Measurements from ENCODE around the gene POLR2A.
A peak's percentile ranks its signal among the peaks of the same experiment; 100 is the strongest.
"Not testable (repeated sequence)": the region's sequence is repeated elsewhere in the genome, so short reads cannot be mapped to it uniquely, and the experiment has no call there.

POLR2A gene

DNA sequence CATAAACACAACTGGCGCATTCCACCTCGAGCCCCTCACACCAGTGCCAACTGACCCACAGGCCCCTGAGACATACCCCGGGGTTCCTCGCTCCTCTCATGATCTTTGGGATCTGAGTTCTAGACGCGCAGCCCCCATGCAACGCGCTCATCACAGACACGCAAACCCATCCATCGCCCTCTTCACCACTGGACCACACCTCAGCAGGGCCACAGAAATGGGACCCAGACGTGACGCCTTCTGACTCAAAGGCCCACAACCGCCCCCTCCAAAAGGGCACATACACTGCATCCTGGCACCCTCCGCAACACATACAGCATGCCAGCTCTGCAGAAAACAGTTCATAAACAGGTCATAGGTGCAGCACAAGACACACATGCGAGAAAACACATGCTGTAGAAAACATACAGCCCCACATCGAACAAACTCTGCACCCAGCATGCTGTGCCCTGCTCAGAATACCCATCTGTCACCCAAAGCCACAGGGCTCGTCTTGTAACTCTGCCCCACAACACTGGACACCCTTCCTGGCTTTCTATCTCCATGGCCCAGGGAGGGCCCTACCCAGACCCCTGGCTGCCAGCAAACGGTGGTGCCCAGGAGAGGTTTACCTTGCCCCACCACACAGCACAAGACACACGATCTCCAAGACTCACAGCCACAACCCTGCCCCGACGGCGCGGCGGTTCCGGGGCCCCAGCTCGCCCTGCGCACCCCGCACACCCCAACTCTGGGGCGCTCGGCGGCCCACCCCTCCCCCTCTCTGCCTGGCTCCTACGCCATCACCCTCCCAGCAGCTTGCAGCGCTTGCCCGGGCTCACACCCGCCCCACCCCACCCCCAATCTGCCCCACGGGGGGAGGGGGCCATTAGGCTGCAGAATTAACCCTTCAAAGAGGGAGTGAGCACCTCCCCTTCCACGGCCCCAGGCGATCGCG lies 5.6 kb upstream of the POLR2A start:
- DNase-seq (ENCODE audit: low read depth in 3 of 3, low spot score in 1 of 3) = peak in 1 of 3 donors; percentile 41

DNA sequence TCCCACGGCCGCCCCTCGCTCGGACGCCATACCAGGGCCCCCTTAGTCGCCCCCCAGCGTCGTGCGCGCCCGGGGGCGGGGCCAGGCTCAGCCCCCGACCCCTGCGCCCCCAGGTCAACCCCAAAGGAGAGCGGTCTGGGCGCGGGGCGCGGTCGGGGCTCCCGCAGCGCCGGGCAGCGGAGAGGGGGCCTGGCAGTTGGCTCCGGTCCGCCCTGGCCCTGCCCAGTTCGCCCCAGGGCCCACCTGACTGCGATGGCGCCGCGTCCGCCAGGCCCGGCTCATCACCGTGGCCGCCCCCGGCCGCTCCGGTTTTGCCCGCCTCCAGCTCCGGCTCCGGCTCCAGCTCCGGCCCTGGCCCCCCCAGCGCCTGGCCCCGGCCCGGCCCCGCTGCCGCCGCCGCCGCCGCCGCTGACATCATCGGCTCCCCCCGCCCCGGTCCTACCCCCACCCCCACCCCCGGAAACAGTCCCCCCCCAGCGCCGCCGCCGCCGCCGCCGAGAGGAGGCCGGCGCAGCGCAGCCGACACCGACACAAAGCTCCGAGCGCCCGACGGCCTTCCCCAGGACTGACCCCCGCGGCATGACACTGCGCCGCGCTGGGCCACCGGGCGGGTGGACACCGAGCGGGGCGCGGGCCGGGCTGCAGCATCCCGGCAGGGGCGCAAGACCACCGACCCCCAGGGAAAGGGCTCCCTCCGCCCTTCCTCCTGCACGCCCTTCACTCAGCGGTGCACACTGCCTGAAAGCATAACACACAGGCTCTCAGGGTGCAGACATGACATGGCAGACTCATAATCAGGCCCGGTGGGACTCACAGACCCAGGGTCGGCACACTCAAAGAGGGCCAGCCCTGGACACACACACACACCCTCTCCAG lies 4.7 kb upstream of the POLR2A start, which contains the start of gene ZBTB4:
Gene ZBTB4 (minus strand): TSS at position 419 of the 876 bp plus-strand sequence. CDS start 12,830 bp downstream, outside the sequence.
- DNase-seq (ENCODE audit: low read depth in 3 of 3, low spot score in 1 of 3) = peak in 1 of 3 donors; percentile 49

DNA sequence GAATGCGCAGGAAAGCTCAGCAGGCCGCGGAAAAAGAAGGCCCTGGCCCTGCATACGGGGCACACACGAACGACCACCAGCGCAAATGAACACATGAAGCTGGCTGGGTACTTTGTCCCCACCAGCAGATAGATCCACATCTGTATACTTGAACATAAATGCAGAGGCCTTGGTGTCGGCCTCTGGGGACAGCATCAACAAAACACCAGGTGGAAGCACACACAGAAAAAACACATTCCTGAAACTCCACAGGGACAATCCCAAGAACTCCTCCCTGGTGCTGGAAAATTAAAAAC lies 4.1 kb upstream of the POLR2A start:
- no peak for DNase-seq (ENCODE audit: low read depth in 3 of 3, low spot score in 1 of 3)

DNA sequence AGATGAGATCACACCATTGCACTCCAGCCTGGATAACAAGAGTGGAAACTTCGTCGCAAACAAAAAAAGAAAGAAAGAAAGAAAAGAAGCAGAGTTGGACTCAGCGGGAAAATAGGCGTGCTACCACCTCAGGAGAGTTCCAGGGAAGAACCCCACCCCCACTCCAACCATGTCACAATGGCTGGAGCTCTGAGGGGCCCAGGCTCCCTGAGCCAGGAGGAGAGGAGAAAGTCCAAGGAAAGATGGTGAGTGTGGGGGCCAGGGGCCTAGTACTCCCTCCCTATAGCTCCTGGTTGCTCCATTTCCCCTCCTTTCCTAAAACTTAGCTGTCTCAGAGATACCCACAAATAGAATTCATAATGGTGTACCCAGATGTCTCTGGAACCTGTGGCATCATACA lies 2.9 kb upstream of the POLR2A start, which contains the start of gene SLC35G6:
Gene SLC35G6 (plus strand): TSS at position 172 of the 400 bp plus-strand sequence. CDS start 71 bp downstream, at position 243.
- not testable (repeated sequence) for DNase-seq (ENCODE audit: low read depth in 3 of 3, low spot score in 1 of 3)

DNA sequence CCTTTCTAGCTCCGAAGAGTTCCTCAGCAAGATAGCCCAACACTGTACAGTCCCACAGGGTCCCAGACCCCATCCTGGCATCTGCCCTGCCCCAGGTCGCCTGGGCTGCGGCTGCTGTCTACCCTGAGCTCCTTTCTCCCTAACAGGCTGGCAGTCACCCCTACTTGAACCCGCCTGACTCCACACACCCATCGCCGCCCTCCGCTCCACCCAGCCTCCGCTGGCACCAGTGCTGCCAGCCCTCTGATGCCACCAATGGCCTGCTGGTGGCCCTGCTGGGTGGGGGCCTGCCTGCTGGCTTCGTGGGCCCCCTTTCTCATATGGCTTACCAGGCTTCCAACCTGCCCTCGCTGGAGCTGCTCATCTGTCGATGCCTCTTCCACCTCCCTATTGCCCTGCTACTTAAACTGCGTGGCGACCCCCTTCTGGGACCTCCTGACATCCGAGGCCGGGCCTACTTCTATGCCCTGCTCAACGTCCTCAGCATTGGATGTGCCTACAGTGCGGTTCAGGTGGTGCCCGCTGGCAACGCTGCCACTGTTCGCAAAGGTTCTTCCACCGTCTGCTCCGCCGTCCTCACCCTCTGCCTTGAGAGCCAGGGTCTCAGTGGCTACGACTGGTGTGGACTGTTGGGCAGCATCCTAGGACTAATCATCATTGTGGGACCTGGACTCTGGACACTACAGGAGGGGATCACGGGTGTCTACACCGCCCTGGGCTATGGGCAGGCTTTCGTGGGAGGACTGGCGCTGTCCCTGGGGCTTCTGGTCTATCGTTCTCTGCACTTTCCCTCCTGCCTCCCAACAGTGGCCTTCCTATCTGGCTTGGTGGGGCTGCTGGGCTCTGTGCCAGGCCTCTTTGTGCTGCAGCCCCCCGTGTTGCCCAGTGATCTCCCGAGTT lies 2.1 kb upstream of the POLR2A start:
- DNase-seq (ENCODE audit: low read depth in 3 of 3, low spot score in 1 of 3) = not testable (repeated sequence)

DNA sequence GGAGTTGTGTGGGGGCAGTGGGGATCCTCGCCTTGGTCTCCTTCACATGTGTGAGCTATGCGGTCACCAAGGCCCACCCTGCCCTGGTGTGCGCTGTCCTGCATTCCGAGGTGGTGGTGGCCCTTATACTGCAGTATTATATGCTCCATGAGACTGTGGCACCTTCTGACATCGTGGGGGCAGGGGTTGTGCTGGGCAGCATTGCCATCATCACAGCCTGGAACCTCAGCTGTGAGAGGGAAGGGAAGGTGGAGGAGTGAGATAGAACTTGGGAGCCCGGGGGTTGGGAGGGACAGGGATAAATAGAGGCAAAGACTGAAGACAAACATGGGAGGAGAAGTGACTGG lies 1.5 kb upstream of the POLR2A start:
- DNase-seq (ENCODE audit: low read depth in 3 of 3, low spot score in 1 of 3) = not testable (repeated sequence)

DNA sequence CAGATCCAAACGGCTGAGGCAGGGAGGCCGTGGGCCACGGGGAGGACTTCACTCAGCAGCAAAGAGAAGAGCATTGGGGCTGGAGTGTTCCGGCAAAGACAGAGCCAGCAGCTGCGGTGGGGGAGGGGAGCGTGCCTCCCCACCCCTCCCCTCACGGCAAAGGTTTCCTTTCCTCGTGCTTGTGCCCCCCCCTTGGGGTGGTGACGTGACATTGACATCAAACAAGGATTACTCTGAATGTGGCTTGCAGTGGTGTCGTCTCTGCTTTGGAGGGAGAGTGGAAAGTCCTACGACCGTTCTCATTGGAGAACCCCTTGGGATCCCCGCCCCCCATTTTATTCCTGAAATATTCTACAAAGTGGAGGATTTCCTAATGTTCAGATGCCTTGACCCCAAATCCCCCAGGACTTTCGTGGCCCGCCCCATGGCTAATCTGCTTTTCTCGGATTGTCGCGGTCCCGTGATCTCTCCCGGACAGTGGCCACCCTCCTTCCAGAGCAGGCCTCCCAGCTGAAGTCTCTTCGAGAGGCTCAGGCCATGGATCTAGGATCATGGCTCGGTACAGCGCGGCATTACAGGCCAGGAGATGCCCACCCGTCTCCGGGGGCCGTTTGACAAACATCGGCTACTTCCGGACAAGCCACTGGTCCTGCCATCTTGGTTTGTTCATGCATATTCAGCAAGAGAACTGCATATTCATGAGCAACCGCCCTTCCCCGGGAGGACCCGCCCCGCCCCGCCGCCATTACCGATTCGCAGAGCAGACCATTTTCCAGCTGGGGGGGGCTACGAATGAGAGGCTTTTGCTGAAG lies 705 bp upstream of the POLR2A start:
- peak; percentile 79 to 94 (median 88) for DNase-seq (ENCODE audit: low read depth in 3 of 3, low spot score in 1 of 3)

DNA sequence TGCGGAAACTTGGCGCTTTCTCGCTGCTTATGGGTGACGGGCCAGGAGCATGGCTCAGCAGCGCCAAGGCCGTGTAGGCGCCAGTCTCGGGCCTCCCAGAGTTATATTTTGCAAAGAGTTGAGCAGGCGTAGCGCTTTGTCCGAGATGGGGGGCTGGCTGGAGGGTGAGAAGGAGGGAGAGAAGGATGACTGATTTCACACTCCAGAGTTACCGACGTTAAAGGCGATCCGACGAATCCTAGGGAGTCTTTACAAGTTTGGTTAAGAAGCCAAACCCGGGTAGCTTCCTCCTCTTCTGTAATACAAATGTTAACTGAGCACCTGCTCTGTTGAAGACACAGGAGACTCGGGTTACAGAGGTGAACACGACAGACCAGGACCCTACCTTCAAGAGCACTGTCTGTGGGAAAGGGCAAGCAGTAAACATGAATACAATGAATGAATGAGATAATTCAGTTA lies 782 bp downstream of the POLR2A start:
- DNase-seq (ENCODE audit: low read depth in 3 of 3, low spot score in 1 of 3) = no peak

DNA sequence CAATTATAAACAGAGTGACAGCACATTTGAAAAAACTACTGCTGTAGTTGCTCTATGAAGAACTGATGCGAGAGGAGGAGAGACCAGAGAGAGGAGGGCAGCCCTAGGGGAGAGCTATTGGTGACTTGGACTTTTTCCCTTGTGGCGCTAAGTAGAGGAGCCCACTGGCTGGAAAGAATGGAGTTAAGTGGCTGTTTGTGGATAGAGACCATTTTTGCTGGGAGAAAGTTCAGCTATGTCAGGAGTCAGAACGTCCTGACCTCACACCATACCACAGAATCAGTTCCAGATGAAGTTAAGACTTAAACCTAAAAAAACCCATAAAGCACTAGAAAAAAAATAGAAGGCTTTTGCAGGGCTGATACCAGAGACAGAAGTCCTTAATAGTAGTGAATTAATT lies 2.0 kb downstream of the POLR2A start:
- DNase-seq (ENCODE audit: low read depth in 3 of 3, low spot score in 1 of 3) = no peak

DNA sequence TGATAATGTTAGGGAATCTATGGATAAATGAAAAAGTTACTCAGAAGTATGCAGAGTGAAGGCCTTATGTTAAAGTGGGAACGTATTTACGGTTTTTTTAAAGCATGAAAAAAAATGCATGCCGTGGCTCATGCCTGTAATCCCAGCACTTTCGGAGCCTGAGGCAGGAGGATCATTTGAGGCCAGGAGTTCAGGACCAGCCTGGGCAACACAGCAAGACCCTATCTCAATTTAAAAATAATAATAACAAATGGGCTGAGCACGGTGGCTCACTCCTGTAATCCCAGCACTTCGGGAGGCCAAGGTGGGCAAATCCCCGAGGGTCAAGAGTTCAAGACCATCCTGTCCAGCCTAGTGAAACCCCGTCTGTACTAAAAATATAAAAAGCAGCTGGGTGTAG lies 6.0 kb downstream of the POLR2A start:
- no peak for DNase-seq (ENCODE audit: low read depth in 3 of 3, low spot score in 1 of 3)

DNA sequence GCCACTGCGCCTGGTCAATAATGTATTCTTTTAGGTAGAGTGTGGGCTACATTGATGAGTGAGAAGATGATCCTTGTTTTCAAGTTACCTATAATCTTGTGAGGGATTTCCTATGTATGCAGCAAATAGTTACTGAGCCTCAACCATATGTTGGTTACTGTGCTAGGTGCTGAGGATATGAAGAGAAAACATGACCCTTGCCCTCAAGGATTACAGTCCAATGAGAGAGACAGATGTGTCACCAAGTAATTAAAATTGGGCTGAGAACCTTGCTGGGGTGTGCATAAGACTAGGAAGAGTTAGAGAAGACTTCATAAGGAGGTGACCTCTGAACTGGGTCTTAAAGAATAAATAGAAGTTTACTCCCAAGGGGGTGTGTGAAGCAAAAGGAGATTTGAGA lies 7.4 kb downstream of the POLR2A start:
- no peak for DNase-seq (ENCODE audit: low read depth in 3 of 3, low spot score in 1 of 3)

DNA sequence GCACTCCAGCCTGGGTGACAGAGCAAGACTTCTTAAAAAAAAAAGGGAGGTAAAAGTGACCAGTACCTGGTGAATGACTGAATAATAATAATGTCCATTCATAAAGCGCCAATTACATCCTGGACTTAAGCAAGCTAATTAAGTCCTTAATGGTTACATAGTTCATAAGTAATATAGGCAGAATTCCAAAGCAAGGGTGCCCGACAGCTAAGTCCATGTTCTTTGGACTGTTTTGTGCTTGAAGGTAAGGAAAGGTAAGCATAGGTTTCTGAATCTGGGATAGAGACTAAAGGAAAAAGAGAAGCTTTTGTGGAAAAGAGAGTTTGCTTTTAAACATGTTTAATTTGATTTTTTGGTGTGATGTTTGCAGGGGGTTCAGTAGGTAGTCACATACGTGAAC lies 9.8 kb downstream of the POLR2A start:
- DNase-seq (ENCODE audit: low read depth in 3 of 3, low spot score in 1 of 3) = no peak

DNA sequence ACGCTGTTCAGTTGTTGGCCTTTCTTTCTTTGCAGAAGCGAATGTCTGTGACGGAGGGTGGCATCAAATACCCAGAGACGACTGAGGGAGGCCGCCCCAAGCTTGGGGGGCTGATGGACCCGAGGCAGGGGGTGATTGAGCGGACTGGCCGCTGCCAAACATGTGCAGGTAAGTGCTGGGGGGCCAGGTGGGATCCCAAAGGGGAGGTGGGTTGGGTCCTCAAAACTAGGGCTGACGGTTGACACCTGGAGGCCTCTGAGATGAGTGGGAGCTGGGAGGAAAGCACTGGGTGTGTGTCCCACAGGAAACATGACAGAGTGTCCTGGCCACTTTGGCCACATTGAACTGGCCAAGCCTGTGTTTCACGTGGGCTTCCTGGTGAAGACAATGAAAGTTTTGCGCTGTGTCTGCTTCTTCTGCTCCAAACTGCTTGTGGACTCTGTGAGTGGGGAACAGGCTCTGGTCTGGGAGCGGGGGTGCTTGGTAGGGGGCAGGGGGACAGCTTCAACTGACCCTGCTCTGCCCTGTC lies 11.8 kb downstream of the POLR2A start:
- DNase-seq (ENCODE audit: low read depth in 3 of 3, low spot score in 1 of 3) = no peak

DNA sequence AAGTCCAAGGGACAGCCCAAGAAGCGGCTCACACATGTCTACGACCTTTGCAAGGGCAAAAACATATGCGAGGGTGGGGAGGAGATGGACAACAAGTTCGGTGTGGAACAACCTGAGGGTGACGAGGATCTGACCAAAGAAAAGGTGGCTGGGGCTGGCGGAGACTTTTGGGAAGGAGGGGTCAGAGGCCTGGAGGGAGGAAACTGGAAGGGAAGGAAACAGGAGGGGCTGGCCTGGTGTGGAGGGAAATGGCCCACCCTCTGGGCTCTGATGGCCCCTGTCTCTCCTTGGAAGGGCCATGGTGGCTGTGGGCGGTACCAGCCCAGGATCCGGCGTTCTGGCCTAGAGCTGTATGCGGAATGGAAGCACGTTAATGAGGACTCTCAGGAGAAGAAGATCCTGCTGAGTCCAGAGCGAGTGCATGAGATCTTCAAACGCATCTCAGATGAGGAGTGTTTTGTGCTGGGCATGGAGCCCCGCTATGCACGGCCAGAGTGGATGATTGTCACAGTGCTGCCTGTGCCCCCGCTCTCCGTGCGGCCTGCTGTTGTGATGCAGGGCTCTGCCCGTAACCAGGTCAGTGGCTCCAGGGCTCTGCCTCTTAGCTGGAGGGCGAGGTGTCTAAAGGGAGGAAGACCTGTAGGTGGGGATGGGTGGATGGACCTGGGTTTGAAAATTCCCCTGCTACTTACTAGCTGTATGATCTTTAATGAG lies 12.5 kb downstream of the POLR2A start:
- no peak for DNase-seq (ENCODE audit: low read depth in 3 of 3, low spot score in 1 of 3)

DNA sequence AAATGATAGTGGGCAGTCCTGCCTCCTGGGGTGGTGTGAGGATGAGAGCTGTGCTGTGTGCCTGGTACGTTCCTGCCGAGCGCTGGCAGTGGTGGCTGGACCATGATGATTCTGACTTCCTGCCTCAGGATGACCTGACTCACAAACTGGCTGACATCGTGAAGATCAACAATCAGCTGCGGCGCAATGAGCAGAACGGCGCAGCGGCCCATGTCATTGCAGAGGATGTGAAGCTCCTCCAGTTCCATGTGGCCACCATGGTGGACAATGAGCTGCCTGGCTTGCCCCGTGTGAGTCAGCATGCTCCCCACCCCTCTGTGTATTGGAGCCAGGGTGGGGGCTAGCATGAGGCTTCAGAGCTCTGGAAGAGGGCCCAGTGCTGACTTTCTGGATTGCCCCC lies 13.1 kb downstream of the POLR2A start:
- DNase-seq (ENCODE audit: low read depth in 3 of 3, low spot score in 1 of 3) = no peak

DNA sequence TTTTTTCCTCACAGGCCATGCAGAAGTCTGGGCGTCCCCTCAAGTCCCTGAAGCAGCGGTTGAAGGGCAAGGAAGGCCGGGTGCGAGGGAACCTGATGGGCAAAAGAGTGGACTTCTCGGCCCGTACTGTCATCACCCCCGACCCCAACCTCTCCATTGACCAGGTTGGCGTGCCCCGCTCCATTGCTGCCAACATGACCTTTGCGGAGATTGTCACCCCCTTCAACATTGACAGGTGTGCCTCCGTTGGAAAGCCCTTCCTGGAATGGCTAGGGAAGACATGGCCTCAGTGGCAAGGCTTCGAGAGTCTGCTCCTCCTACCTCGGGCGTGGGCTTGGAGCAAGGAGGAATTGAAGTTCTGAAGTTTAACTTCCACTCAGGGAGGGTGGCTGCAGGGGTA lies 13.5 kb downstream of the POLR2A start:
- no peak for DNase-seq (ENCODE audit: low read depth in 3 of 3, low spot score in 1 of 3)

DNA sequence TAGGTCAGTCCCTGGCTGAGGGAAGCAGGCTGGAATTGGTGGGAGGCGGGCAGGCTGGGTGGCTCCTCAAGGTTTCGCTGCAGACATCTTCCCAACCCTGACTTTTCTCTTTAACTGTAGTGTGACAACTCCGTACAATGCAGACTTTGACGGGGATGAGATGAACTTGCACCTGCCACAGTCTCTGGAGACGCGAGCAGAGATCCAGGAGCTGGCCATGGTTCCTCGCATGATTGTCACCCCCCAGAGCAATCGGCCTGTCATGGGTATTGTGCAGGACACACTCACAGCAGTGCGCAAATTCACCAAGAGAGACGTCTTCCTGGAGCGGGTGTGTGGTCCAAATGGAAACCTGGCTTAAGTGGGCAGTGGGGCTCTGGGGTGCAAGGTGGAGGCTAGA lies 15.0 kb downstream of the POLR2A start:
- DNase-seq (ENCODE audit: low read depth in 3 of 3, low spot score in 1 of 3) = no peak

DNA sequence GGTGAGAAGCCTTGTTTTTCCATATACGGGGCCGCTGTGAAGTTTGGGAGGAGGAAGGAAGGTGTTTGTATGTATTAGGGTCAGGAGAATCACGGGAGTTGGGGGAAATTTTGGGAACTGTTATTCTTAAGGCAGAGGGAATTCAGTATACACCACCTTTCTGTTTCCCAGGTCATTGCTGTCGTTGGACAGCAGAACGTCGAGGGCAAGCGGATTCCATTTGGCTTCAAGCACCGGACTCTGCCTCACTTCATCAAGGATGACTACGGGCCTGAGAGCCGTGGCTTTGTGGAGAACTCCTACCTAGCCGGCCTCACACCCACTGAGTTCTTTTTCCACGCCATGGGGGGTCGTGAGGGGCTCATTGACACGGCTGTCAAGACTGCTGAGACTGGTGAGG lies 17.6 kb downstream of the POLR2A start:
- DNase-seq (ENCODE audit: low read depth in 3 of 3, low spot score in 1 of 3) = no peak

DNA sequence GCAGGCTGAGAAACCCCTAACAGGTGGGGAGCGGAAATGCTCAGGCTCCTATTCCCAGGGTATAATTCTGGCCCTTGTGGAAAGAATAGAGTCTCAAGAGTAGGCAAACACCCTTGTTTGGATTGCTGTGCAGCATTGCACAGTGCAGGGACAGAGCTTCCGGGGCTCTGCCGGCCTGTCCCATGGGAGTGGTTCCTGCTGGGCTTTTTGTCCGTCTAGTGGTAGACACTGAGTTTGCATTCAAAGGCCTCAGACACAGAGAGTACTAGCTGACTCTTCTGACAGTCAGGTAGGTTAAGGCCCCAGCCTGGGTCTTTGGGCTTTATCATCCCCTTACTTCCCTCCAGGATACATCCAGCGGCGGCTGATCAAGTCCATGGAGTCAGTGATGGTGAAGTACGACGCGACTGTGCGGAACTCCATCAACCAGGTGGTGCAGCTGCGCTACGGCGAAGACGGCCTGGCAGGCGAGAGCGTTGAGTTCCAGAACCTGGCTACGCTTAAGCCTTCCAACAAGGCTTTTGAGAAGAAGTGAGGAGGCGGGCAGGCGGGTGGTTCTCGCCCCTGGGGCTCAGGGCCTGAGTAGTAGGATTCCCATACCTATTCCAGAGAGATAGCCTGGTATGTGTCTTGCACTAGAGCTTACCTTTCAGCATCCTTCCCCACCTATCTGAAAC lies 18.1 kb downstream of the POLR2A start:
- no peak for DNase-seq (ENCODE audit: low read depth in 3 of 3, low spot score in 1 of 3)
